Measurements from ENCODE around the gene FXYD5.

Gene FXYD5

DNA sequence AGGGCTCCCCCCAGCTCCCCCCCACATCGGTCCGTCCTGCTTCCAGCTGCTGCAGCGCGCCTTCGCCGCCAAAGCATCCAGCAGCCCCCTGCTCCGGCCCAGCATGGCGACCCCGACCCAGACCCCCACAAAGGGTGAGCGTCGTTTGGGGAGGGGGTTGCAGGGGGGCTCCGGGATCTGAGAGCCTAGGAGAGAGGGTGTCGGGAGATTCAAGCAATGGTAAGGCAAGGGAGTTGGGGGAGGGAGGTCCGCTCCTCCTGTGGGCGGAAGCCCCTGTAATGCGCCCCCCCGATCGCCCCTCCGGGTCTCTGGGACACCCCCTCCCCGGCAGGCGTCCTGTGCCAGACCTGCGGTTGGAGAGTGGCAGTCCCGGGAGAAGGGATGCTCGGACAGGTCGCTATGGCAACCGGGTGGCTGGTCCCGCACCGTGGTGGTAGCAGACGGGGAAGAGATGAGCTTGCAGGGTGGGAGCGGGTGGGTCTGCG lies 11.3 kb upstream of the FXYD5 start, which contains the start of gene FXYD7:
Gene FXYD7 (plus strand): TSS at position 25 of the 485 bp plus-strand sequence. CDS start 79 bp downstream, at position 104.
- DNase-seq (ENCODE audit: low read depth) = no peak
- TF ChIP-seq, protein P1, sequence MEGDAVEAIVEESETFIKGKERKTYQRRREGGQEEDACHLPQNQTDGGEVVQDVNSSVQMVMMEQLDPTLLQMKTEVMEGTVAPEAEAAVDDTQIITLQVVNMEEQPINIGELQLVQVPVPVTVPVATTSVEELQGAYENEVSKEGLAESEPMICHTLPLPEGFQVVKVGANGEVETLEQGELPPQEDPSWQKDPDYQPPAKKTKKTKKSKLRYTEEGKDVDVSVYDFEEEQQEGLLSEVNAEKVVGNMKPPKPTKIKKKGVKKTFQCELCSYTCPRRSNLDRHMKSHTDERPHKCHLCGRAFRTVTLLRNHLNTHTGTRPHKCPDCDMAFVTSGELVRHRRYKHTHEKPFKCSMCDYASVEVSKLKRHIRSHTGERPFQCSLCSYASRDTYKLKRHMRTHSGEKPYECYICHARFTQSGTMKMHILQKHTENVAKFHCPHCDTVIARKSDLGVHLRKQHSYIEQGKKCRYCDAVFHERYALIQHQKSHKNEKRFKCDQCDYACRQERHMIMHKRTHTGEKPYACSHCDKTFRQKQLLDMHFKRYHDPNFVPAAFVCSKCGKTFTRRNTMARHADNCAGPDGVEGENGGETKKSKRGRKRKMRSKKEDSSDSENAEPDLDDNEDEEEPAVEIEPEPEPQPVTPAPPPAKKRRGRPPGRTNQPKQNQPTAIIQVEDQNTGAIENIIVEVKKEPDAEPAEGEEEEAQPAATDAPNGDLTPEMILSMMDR (conservative IDR thresholded peaks at IDR 0.05; ENCODE audit: control insufficient read depth, insufficient read depth, low read depth, low read length) = no peak
- H3K4me3 ChIP-seq (ENCODE audit: control insufficient read depth, low read depth, low read length) = no peak within 1 kb of the TSS

DNA sequence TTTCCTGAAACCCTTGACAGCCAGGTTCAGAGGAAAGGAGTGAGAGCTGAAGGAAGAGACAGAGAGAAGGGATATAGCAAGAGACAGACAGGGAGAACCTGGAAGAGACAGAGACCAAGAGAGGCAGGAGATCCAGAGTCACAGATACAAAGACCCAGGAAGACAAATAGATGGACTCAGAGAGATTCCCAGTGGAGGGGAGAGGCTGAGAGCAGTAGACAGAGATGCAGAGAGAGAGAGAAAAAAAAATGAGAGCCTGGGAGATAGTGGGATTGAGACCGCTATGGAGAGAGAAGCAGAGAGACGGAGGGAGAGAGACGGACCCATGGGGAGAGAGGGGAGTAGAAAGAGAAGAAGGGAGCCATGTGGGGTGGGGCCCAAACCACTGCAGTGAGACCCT lies 10.7 kb upstream of the FXYD5 start:
- no peak for DNase-seq (ENCODE audit: low read depth)
- TF ChIP-seq, protein P1 (conservative IDR thresholded peaks at IDR 0.05; ENCODE audit: control insufficient read depth, insufficient read depth, low read depth, low read length) = no peak
- H3K4me3 ChIP-seq (ENCODE audit: control insufficient read depth, low read depth, low read length) = no peak overlapping the region

DNA sequence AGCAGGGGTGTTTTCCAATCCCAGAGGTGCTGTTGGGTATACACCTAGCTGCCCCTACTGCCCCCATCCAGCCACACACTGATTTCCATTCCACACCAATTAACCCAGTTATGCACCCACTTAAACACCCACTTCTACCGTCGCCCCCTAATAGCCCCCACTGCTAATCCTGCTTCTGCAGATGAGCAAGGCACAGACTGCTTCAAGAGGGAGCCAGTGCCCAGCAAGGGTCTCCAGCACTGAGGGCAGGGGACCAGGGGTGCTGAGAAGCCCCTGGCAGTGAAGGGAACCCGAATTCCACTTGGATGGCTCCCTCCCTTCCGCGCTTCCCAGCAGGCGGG lies 10.3 kb upstream of the FXYD5 start:
- no peak for DNase-seq (ENCODE audit: low read depth)
- no peak overlapping the region for H3K4me3 ChIP-seq (ENCODE audit: control insufficient read depth, low read depth, low read length)
- TF ChIP-seq, protein P1 (conservative IDR thresholded peaks at IDR 0.05; ENCODE audit: control insufficient read depth, insufficient read depth, low read depth, low read length) = no peak

DNA sequence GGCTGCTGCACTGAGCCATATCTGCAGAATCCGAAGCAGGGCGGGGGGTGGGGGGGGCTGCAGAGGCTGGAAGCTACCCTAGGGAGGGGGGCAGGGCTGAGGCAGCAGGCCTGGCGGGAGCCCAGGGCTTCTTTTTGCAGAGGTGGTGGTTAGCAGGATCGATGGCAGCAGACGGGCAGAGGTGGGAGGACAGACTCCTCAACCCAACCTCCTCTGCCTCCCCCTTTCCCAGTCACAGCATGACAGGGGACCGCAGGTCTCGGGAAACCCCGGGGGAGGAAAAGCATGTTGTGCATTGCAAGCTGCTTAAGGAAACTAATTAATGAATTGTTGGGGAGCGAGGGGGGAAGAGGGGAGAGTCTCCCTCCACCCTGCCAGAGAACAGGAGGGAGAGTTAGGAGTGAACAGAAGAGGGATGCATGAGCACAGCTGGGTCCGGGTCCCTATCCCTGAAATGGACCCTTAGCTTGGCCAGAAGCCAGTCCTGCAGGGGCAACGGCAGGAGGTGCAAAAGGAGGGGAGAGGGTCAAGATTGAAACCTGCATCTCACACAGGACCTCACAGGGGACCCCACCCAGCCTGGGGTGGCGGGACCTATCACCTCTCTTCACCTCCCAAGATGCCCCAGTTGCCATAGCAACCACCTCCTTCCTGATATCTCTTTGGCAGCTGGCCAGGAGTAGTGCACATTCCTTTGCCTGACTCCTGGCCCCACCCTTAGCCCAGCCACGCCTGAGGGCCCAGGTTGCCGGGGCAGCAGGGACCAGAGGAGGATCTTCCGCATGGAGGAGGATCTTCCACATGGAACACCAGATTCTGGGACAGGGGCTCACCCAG lies 9.7 kb upstream of the FXYD5 start:
- TF ChIP-seq, protein P1 (conservative IDR thresholded peaks at IDR 0.05; ENCODE audit: control insufficient read depth, insufficient read depth, low read depth, low read length) = no peak
- no peak for DNase-seq (ENCODE audit: low read depth)
- no peak overlapping the region for H3K4me3 ChIP-seq (ENCODE audit: control insufficient read depth, low read depth, low read length)

DNA sequence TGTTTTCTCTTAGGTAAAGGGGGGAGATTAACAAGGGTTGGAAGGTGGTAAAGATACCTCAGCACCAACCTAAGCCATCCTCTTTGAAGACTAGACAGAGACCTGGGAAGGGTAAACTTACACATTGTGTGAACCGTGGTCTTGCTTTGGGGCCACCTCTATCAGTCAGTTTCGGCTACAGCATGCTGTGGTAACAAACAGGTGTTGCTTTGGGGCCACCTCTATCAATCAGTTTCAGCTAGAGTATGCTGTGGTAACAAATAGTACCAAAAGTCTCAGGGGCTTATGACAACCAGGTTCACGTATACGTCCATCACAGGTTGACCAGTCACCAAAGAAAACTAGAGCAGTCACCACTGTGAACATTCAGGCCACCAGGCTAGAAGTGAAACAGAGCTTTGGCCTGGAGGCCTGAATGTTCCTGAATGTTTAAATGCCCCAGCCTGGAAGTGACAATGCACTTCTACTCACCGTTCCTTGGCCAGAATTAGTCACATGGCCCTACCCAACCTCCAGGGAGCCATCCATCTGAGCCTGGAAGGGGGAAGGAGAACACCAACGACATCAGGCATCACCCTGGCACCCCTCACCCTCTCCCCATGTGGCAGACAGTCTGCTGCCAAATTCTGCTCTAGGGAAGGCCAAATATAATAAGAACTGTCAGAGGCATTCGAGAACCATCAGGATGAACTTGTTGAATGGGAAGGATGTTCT lies 7.6 kb upstream of the FXYD5 start:
- no peak for DNase-seq (ENCODE audit: low read depth)
- TF ChIP-seq, protein P1 (conservative IDR thresholded peaks at IDR 0.05; ENCODE audit: control insufficient read depth, insufficient read depth, low read depth, low read length) = no peak
- no peak overlapping the region for H3K4me3 ChIP-seq (ENCODE audit: control insufficient read depth, low read depth, low read length)

DNA sequence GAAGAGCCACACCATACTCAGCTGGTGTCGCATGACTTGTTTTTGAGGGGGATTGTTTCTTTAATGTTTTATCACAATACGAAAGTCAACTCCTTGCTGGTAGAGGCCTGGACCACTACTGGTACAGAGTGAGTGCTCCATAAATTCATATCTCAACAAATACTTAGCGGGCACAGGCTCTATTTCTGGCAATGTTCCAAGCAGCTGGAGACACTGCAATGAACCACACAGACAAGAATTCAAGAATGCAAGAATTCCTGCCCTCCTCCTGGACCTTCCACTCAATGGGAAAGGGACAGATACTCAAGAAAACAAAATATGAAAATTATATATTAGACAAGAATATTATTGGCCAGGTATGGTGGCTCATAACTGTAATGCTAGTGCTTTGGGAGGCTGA lies 5.1 kb upstream of the FXYD5 start:
- DNase-seq (ENCODE audit: low read depth) = no peak
- no peak overlapping the region for H3K4me3 ChIP-seq (ENCODE audit: control insufficient read depth, low read depth, low read length)

More for the DNA sequence above, 5.1 kb upstream of the FXYD5 start:
- TF ChIP-seq, protein P1 (conservative IDR thresholded peaks at IDR 0.05; ENCODE audit: control insufficient read depth, insufficient read depth, low read depth, low read length) = no peak
